Right atrium auricular region (tissue), 2 donors: Measurements from ENCODE around the gene SLC1A4. TPM values are rescaled to one million over a fixed set of nuclear protein-coding genes. Genes with fewer than 3 reads are reported as not detected.
A peak's percentile ranks its signal among the peaks of the same experiment; 100 is the strongest.

Source experiments
- DNase-seq: peaks from one replicate; pipeline ENCODE4 v3.0.0-alpha.2; 2019; ENCODE audit warnings: low spot score
- H3K27ac ChIP-seq, 2 donors: fragments of 200-600 bp; sonication (generic); 1 replicate in 1 of 2; 2 replicates in 1 of 2; pipeline ENCODE4 v1.5.1; 2016 to 2019
- H3K27me3 ChIP-seq, 2 donors: fragments of 200-600 bp; sonication (generic); one replicate each; pipeline versions ENCODE4 v1.5.1 to v1.6.0; 2017 to 2019
- H3K36me3 ChIP-seq: fragments of 200-600 bp; sonication (generic); one replicate; pipeline ENCODE4 v1.5.1; 2016
- H3K4me1 ChIP-seq, 2 donors: fragments of 200-600 bp; sonication (generic); one replicate each; pipeline versions ENCODE4 v1.5.1 to v1.6.0; 2017 to 2019
- H3K4me3 ChIP-seq, 2 donors: fragments of 200-600 bp; sonication (generic); 1 replicate in 1 of 2; 2 replicates in 1 of 2; pipeline ENCODE4 v1.5.1; 2017 to 2019; ENCODE audit warnings: mild to moderate bottlenecking in 1 of 2, moderate library complexity in 1 of 2
- H3K9me3 ChIP-seq, 2 donors: fragments of 200-600 bp; sonication (generic); one replicate each; pipeline ENCODE4 v1.5.1; 2019
- total RNA-seq, 2 donors: library from RNA; depleted of rRNA; stranded (reverse); fragments of >200 nt; gene quantifications; one replicate each; pipeline ENCODE4 v1.1.0, GENCODE V29; 2016
- TF ChIP-seq, protein P1 (sequence below), 2 donors: fragments of 200-600 bp; sonication (generic); IDR thresholded peaks; one replicate each; pipeline ENCODE4 v1.5.1; 2019; ENCODE audit warnings: antibody characterized with exemption in 2 of 2

Gene SLC1A4
- total RNA-seq, 2 donors from 2014 or later = 2.2 to 6.0 TPM

DNA sequence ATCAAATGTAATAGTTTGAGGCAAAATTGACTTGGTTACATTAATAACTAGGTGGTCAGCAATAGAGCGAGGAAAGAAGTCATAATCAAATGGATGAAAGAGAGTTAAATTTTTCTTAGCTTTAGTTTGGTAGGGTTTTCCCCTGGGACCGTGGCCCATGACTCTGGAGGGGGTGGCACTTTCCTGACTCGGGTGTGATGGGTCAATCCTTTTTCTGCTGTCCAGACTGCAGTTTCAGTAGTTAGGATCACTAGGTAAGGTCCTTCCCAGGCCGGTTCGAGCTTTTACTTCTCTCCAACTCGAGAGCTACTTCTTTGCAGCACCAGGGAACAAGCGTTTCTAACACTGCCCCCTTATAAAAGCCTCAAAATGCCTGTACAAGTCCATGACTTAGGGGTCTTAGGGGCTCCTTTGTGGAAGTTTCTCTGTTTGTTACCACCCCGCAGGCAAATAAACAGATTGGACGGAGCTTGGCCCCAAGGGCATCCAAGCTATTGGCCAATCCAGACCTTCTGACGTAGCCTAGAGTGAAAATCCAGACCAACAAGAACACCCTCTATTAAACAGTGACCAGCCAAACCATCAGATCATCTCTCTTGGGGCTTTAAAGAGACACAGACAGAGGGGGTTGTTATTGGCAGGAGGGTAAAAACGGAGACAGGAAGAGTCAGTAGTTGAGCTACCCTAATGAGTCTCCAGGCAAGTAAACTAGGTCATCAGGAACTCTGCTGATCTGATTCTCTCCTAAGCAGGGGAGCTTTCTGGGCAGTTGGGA lies 57.6 kb downstream of the SLC1A4 start:
- H3K4me1 ChIP-seq = no peaks in the 10 kb centered on the region
- no peak for DNase-seq
- H3K27me3 ChIP-seq = no peaks in the 10 kb centered on the region
- H3K27ac ChIP-seq = peak overlapping the region; percentile 32 to 56
- H3K4me3 ChIP-seq = no peak overlapping the region
- no peaks in the 10 kb centered on the region for H3K36me3 ChIP-seq
- TF ChIP-seq, protein P1, sequence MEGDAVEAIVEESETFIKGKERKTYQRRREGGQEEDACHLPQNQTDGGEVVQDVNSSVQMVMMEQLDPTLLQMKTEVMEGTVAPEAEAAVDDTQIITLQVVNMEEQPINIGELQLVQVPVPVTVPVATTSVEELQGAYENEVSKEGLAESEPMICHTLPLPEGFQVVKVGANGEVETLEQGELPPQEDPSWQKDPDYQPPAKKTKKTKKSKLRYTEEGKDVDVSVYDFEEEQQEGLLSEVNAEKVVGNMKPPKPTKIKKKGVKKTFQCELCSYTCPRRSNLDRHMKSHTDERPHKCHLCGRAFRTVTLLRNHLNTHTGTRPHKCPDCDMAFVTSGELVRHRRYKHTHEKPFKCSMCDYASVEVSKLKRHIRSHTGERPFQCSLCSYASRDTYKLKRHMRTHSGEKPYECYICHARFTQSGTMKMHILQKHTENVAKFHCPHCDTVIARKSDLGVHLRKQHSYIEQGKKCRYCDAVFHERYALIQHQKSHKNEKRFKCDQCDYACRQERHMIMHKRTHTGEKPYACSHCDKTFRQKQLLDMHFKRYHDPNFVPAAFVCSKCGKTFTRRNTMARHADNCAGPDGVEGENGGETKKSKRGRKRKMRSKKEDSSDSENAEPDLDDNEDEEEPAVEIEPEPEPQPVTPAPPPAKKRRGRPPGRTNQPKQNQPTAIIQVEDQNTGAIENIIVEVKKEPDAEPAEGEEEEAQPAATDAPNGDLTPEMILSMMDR (IDR thresholded peaks at IDR 0.05) = no peak
- no peaks in the 10 kb centered on the region for H3K9me3 ChIP-seq

DNA sequence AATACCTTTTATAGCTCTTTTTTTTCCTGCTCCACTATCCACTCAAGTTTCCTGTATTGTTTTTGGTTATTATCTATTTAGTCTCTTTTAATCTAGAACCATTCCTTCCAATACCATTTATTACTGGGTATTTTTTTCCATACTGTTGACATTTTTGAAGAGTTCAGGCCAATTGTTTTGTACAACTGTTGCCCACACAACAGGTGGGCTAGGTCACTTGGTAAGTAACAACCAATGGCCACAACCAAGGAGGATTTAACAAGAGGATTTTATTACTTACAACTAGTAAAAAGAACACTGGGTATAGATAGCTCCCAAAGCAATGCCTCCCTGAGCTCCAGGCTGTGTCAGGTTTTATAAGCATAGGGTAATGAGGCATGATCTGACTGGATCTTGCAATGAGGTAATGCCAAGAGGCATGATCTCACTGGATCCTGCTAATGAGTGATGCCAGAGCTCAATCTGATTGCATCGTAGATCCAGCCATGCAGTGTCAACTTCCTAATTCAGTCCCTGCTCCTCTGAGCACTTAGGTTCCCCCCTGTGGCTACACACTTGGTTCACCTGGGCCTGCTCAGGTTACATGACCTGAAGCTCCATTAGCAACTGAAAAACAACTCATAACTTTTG lies 59.9 kb downstream of the SLC1A4 start:
- no peaks in the 10 kb centered on the region for H3K4me1 ChIP-seq
- no peak overlapping the region for H3K4me3 ChIP-seq
- H3K27me3 ChIP-seq = no peaks in the 10 kb centered on the region
- H3K9me3 ChIP-seq = no peaks in the 10 kb centered on the region
- DNase-seq = no peak
- TF ChIP-seq, protein P1 (IDR thresholded peaks at IDR 0.05) = no peak
- no peaks in the 10 kb centered on the region for H3K36me3 ChIP-seq
- no peak overlapping the region for H3K27ac ChIP-seq

DNA sequence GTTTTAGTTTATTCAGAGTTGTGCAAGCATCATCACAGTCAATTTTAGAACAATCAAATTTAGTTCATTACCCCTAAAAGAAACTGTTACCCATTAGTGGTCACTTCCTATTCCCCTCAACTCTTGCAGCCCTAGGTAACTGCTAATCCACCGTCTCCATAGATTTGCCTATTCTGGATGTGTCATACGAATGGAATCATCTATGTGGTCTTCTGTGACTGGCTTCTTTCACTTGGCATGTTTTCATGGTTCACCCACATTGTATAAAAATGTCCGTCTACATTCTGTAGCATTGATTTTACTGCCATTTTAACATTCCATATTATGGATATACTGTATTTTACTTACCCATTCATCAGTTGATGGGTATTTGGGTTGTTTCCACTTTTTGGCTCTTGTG lies 61.7 kb downstream of the SLC1A4 start:
- H3K36me3 ChIP-seq = no peaks in the 10 kb centered on the region
- H3K27ac ChIP-seq = no peak overlapping the region
- H3K27me3 ChIP-seq = no peaks in the 10 kb centered on the region
- TF ChIP-seq, protein P1 (IDR thresholded peaks at IDR 0.05) = no peak
- H3K4me3 ChIP-seq = no peak overlapping the region
- H3K4me1 ChIP-seq = peaks cover 0 to 6% of the 10 kb centered on the region in 2 donors
- H3K9me3 ChIP-seq = no peaks in the 10 kb centered on the region
- no peak for DNase-seq

DNA sequence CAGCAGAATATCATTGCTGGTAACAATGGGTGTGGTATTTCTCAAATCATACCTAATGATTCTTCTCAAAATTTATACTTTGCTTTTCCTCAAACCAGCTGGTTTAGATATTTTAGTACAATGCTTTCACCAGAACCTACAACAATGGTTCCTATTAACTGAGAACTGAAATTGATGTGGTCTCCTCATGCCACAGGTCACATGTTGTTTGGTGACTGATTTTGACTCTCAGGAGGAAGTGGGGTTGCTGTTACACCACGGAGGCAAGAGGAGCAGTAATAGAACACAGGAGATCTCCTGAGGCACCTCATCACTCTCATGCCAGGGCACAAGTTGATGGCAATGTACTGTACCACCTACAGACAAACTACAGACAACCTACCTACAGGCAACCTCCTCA lies 64.0 kb downstream of the SLC1A4 start:
- H3K36me3 ChIP-seq = no peaks in the 10 kb centered on the region
- H3K27me3 ChIP-seq = no peaks in the 10 kb centered on the region
- peaks cover 0 to 19% of the 10 kb centered on the region in 2 donors for H3K4me1 ChIP-seq
- H3K4me3 ChIP-seq = no peak overlapping the region
- no peak for DNase-seq
- TF ChIP-seq, protein P1 (IDR thresholded peaks at IDR 0.05) = no peak
- H3K27ac ChIP-seq = no peak overlapping the region
- H3K9me3 ChIP-seq = no peaks in the 10 kb centered on the region

DNA sequence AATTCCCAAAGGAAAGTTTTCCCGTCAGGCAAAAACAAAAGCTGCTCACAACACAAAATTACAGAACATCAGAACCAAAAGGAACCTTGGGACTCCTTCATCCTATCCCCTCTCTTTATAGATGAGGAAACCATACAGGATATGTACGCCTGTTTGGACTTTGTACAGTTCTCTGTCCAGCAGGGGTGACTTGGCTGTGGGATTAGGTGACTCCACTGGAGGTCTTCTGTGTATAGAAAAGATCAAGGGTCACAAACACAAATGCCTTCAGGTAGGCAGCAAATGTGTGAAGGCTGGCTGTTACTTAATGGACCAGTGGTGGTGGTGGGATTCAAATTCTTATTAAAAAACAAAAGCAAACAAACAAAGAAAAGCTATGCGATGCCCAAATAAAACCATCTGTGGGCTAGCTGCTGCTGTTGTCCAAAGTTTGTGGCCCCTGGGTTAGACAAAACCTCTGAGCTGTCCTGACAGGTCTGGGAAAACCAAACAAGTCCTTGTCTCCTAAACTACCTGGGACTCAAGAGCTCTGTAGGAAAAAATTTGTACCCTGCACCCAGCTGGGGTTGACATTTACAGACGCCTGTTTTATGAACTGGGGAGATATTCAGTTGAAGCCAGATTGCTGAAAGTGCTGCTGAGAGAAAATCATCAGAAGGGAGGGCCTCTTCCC lies 65.7 kb downstream of the SLC1A4 start:
- no peak overlapping the region for H3K27ac ChIP-seq
- H3K4me3 ChIP-seq = peak overlapping the region in 1 of 2 donors; percentile 92
- no peaks in the 10 kb centered on the region for H3K9me3 ChIP-seq
- no peak for DNase-seq
- peaks cover 0 to 34% of the 10 kb centered on the region in 2 donors for H3K4me1 ChIP-seq
- no peaks in the 10 kb centered on the region for H3K36me3 ChIP-seq
- TF ChIP-seq, protein P1 (IDR thresholded peaks at IDR 0.05) = no peak
- H3K27me3 ChIP-seq = no peaks in the 10 kb centered on the region
